HepG2 (cell line): Measurements from ENCODE around the gene PPA2.

Experiments used
- BCLAF1 ChIP-seq: fragments of 450-650 bp; IDR thresholded peaks from 2 replicates; pipeline ENCODE4 v1.6.1; 2017; ENCODE audit warnings: mild to moderate bottlenecking
- GTF2F1 ChIP-seq: fragments of 150-350 bp; IDR thresholded peaks from 2 replicates; pipeline ENCODE4 v1.6.1; 2014; ENCODE audit warnings: low read length
- JUND ChIP-seq: sonication (generic); formaldehyde crosslinking; IDR thresholded peaks from 2 replicates; pipeline ENCODE4 v1.8.0; 2022; ENCODE audit warnings: mild to moderate bottlenecking, missing genetic modification reagents
- KAT7 ChIP-seq: IDR thresholded peaks from 2 replicates; pipeline ENCODE4 v1.6.1; 2018; ENCODE audit warnings: borderline replicate concordance, missing compliant biosample characterization
- NFRKB ChIP-seq: fragments of 450-650 bp; IDR thresholded peaks from 2 replicates; pipeline ENCODE4 v1.6.1; 2017
- POLR2A ChIP-seq, 2 experiments: IDR thresholded peaks; 2 replicates each; pipeline ENCODE4 v1.6.1; 2011; ENCODE audit warnings: low read depth in 2 of 2, low read length in 2 of 2, mild to moderate bottlenecking in 1 of 2, moderate library complexity in 1 of 2; ENCODE audit not compliant: insufficient read depth in 1 of 2
- TBP ChIP-seq: sonication (generic); formaldehyde crosslinking; IDR thresholded peaks from 2 replicates; pipeline ENCODE4 v1.5.0; 2020; ENCODE audit warnings: missing genetic modification reagents
- TCF7 ChIP-seq: sonication (generic); IDR thresholded peaks from 2 replicates; pipeline ENCODE4 v1.6.1; 2016; ENCODE audit warnings: antibody characterized with exemption, low read depth
- ZNF430 ChIP-seq: sonication (generic); formaldehyde crosslinking; IDR thresholded peaks from 2 replicates; pipeline ENCODE4 v1.9.0; 2021; ENCODE audit warnings: mild to moderate bottlenecking, missing genetic modification reagents
- ZSCAN12 ChIP-seq: sonication (generic); formaldehyde crosslinking; IDR thresholded peaks from 2 replicates; pipeline ENCODE4 v1.9.0; 2021; ENCODE audit warnings: mild to moderate bottlenecking, missing genetic modification reagents
- TF ChIP-seq, protein P1 (sequence below): sonication (generic); formaldehyde crosslinking; IDR thresholded peaks from 2 replicates; pipeline ENCODE4 v1.5.0; 2020; ENCODE audit warnings: mild to moderate bottlenecking, missing genetic modification reagents, moderate library complexity

DNA sequence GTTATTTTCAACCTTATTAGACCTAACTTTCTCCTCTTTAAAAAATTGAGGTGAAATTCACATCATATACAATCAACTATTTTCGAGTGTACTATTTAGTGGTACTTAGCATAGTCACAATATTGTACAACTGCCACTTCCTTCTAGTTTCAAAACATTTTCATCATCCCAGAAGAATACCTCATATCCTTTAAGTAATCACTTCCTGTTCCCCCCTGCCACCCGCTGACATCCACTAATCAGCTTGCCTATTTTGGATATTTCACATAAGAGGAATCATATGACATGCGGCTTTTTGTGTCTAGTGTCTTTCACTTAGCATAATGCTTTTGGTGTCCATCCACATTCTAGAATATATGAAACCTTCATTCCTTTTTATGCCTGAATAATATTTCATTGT is 10.0 kb upstream of the PPA2 start:
- TF ChIP-seq, protein P1, sequence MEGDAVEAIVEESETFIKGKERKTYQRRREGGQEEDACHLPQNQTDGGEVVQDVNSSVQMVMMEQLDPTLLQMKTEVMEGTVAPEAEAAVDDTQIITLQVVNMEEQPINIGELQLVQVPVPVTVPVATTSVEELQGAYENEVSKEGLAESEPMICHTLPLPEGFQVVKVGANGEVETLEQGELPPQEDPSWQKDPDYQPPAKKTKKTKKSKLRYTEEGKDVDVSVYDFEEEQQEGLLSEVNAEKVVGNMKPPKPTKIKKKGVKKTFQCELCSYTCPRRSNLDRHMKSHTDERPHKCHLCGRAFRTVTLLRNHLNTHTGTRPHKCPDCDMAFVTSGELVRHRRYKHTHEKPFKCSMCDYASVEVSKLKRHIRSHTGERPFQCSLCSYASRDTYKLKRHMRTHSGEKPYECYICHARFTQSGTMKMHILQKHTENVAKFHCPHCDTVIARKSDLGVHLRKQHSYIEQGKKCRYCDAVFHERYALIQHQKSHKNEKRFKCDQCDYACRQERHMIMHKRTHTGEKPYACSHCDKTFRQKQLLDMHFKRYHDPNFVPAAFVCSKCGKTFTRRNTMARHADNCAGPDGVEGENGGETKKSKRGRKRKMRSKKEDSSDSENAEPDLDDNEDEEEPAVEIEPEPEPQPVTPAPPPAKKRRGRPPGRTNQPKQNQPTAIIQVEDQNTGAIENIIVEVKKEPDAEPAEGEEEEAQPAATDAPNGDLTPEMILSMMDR (CRISPR knock-in tag): no peak
- TF ChIP-seq ZSCAN12 (CRISPR knock-in tag): no peak
- no peak for TF ChIP-seq ZNF430 (CRISPR knock-in tag)
- TF ChIP-seq POLR2A (IDR thresholded peaks at IDR 0.05; ENCODE audit: insufficient read depth in 1 of 2, low read depth in 2 of 2, low read length in 2 of 2): no peak
- no peak for TF ChIP-seq JUND (CRISPR knock-in tag)
- TF ChIP-seq KAT7 (CRISPR knock-in tag): no peak
- no peak for TF ChIP-seq BCLAF1
- no peak for TF ChIP-seq TCF7
- no peak for TF ChIP-seq TBP
- TF ChIP-seq NFRKB: no peak
- TF ChIP-seq GTF2F1: no peak
